K562 (cell line): ENCODE measurements around the gene KLHL33. TPM values are rescaled to one million over a fixed set of nuclear protein-coding genes. Genes with fewer than 3 reads are reported as not detected.
A peak's percentile ranks its signal among the peaks of the same experiment; 100 is the strongest.

Source experiments
- AFF1 ChIP-seq, 2 experiments: fragments of 450-650 bp; IDR thresholded peaks; 2 replicates each; pipeline ENCODE4 v1.6.1; 2018; ENCODE audit warnings: mild to moderate bottlenecking in 2 of 2, low read depth in 1 of 2; ENCODE audit not compliant: partially characterized antibody in 2 of 2
- C11orf30 ChIP-seq: fragments of 450-650 bp; IDR thresholded peaks from 2 replicates; pipeline ENCODE4 v1.6.1; 2016; ENCODE audit warnings: low read depth, mild to moderate bottlenecking
- CREB1 ChIP-seq, 2 experiments: sonication (generic) in 1 of 2; formaldehyde crosslinking in 1 of 2; IDR thresholded peaks; 2 replicates each; pipeline versions ENCODE4 v1.6.1 to v1.8.0; 2012 to 2022; ENCODE audit warnings: inconsistent platforms in 1 of 2, mild to moderate bottlenecking in 1 of 2, missing genetic modification reagents in 1 of 2, moderate library complexity in 1 of 2
- CXXC5 ChIP-seq: fragments of 250-450 bp; sonication (Bioruptor Pico); IDR thresholded peaks from 2 replicates; pipeline ENCODE4 v1.8.0; 2022; ENCODE audit warnings: inconsistent platforms, mild to moderate bottlenecking, moderate library complexity
- EP300 ChIP-seq: IDR thresholded peaks from 2 replicates; pipeline ENCODE4 v1.6.1; 2012; ENCODE audit warnings: low read length, improper control_type of control experiment
- ETS2 ChIP-seq: IDR thresholded peaks from 2 replicates; pipeline ENCODE4 v1.6.1; 2016; ENCODE audit warnings: borderline replicate concordance, missing genetic modification characterization, mild to moderate bottlenecking, moderate library complexity, missing compliant biosample characterization; ENCODE audit not compliant: poor library complexity, severe bottlenecking
- GATAD2A ChIP-seq: fragments of 450-650 bp; IDR thresholded peaks from 2 replicates; pipeline ENCODE4 v1.6.1; 2017
- GTF2F1 ChIP-seq: IDR thresholded peaks from 2 replicates; pipeline ENCODE4 v1.6.1; 2011; ENCODE audit warnings: low read depth, low read length, improper control_type of control experiment
- HDAC3 ChIP-seq: fragments of 450-650 bp; IDR thresholded peaks from 2 replicates; pipeline ENCODE4 v1.6.1; 2018; ENCODE audit warnings: borderline replicate concordance, mild to moderate bottlenecking, moderate library complexity; ENCODE audit not compliant: partially characterized antibody
- HNRNPL ChIP-seq: fragments of 200-400 bp; formaldehyde crosslinking; IDR thresholded peaks from 2 replicates; pipeline ENCODE4 v1.6.1; 2017; ENCODE audit warnings: low read depth, mild to moderate bottlenecking, low read length
- MEF2A ChIP-seq: IDR thresholded peaks from 2 replicates; pipeline ENCODE4 v1.6.1; 2011; ENCODE audit warnings: low read depth, mild to moderate bottlenecking, low read length, moderate library complexity; ENCODE audit not compliant: control insufficient read depth
- MTA1 ChIP-seq: fragments of 450-650 bp; IDR thresholded peaks from 2 replicates; pipeline ENCODE4 v1.6.1; 2017; ENCODE audit warnings: borderline replicate concordance
- NFATC3 ChIP-seq: fragments of 450-650 bp; IDR thresholded peaks from 2 replicates; pipeline ENCODE4 v1.6.1; 2017; ENCODE audit warnings: mild to moderate bottlenecking
- PHB2 ChIP-seq: fragments of 450-650 bp; IDR thresholded peaks from 2 replicates; pipeline ENCODE4 v1.6.1; 2017; ENCODE audit warnings: low read depth
- SRSF1 ChIP-seq: fragments of 200-400 bp; formaldehyde crosslinking; IDR thresholded peaks from 2 replicates; pipeline ENCODE4 v1.6.1; 2017; ENCODE audit warnings: mild to moderate bottlenecking, low read depth, low read length, moderate library complexity
- ZNF354B ChIP-seq: fragments of 250-450 bp; sonication (Bioruptor Pico); IDR thresholded peaks from 2 replicates; pipeline ENCODE4 v1.4.0; 2020
- polyA plus RNA-seq, 8 experiments: library from polyadenylated mRNA; depleted of rRNA in 4 of 8; stranded (reverse) in 5 of 8; unstranded in 3 of 8; fragments of >200 nt; fragmentation: Nextera tagmentation in 2 of 8; fragmentation: Illumina TruSeq in 1 of 8; extraction: Ambion mirVana in 2 of 8; extraction: Trizol in 1 of 8; gene quantifications; 2 replicates each; pipeline versions ENCODE4 v1.2.1 to v1.2.3, GENCODE V29; 2011 to 2014; ENCODE audit warnings: inconsistent platforms in 1 of 8, missing spikeins in 1 of 8
- total RNA-seq, 7 experiments: library from RNA; depleted of rRNA in 6 of 7; stranded (reverse); fragments of >200 nt in 6 of 7; fragmentation: Illumina TruSeq in 2 of 7; extraction: Trizol in 2 of 7; gene quantifications; 2 replicates each; pipeline versions ENCODE4 v1.2.1 to v1.2.3, GENCODE V29; 2011 to 2021; ENCODE audit warnings: low replicate concordance in 1 of 7

Gene KLHL33
- total and polyA plus RNA-seq, 9 of the 15 experiments (the other 6 are each of a cell fraction or from before 2014, with no cell fraction given), result 0.04 to 0.27 (median 0.13) TPM; not detected in 6

- TF ChIP-seq MEF2A (no peak), GATAD2A (no peak), PHB2 (no peak), AFF1 (IDR thresholded peaks at IDR 0.05; ENCODE audit: low read depth in 1 of 2, partially characterized antibody in 2 of 2) (no peak), ETS2 (no peak), C11orf30 (no peak), NFATC3 (no peak), EP300 (no peak), GTF2F1 (no peak), CREB1 (IDR thresholded peaks at IDR 0.05) (no peak), CREB1 (CRISPR knock-in tag; IDR thresholded peaks at IDR 0.05) (no peak), ZNF354B (no peak), SRSF1 (no peak), HDAC3 (no peak), HNRNPL (peak; percentile 82; the same call in 1 of the 2 replicates), CXXC5 (CRISPR knock-in tag) (peak; percentile 65; the same call in 1 of the 2 replicates), MTA1 (no peak)
Measured at GRCh38 chr14:20412876-20413743, 22.9 kb downstream of the KLHL33 start, which contains the start of gene TEP1 (continued).
